ENCODE results near the gene UBXN2A.
A peak's percentile ranks its signal among the peaks of the same experiment; 100 is the strongest.

The UBXN2A gene

GRCh38 chr2:23954325-23955014, 14.2 kb downstream of the UBXN2A start:
- H3K4me3 ChIP-seq (ENCODE audit: low read depth, low read length) = no peak overlapping the region
- TF ChIP-seq CTCF (conservative IDR thresholded peaks at IDR 0.05; ENCODE audit: low read depth, low read length) = no peak

GRCh38 chr2:23967846-23968245, 27.6 kb downstream of the UBXN2A start:
- no peak for DNase-seq (ENCODE audit: low read depth)
- TF ChIP-seq CTCF (conservative IDR thresholded peaks at IDR 0.05; ENCODE audit: low read depth, low read length) = no peak

More at GRCh38 chr2:23954325-23955014, 14.2 kb downstream of the UBXN2A start:
- no peak for DNase-seq (ENCODE audit: low read depth)

GRCh38 chr2:23976883-23977282, 36.6 kb downstream of the UBXN2A start:
- TF ChIP-seq CTCF (conservative IDR thresholded peaks at IDR 0.05; ENCODE audit: low read depth, low read length) = no peak

More at GRCh38 chr2:23967846-23968245, 27.6 kb downstream of the UBXN2A start:
- no peak overlapping the region for H3K4me3 ChIP-seq (ENCODE audit: low read depth, low read length)

GRCh38 chr2:23988371-23988770, 48.1 kb downstream of the UBXN2A start:
- H3K4me3 ChIP-seq (ENCODE audit: low read depth, low read length) = no peak overlapping the region
- TF ChIP-seq CTCF (conservative IDR thresholded peaks at IDR 0.05; ENCODE audit: low read depth, low read length) = no peak
- DNase-seq (ENCODE audit: low read depth) = peak; percentile 23

More at GRCh38 chr2:23976883-23977282, 36.6 kb downstream of the UBXN2A start:
- no peak overlapping the region for H3K4me3 ChIP-seq (ENCODE audit: low read depth, low read length)
- DNase-seq (ENCODE audit: low read depth) = no peak

- H3K4me3 ChIP-seq (ENCODE audit: low read depth, low read length) = no peak overlapping the region
- no peak for TF ChIP-seq CTCF (conservative IDR thresholded peaks at IDR 0.05; ENCODE audit: low read depth, low read length)
- no peak for DNase-seq (ENCODE audit: low read depth)
These were observed 52.7 kb downstream of the UBXN2A start for GRCh38 chr2:23992931-23993330.

GRCh38 chr2:23993736-23994269, 53.5 kb downstream of the UBXN2A start:
- DNase-seq (ENCODE audit: low read depth) = no peak
- no peak overlapping the region for H3K4me3 ChIP-seq (ENCODE audit: low read depth, low read length)
- TF ChIP-seq CTCF (conservative IDR thresholded peaks at IDR 0.05; ENCODE audit: low read depth, low read length) = no peak

- no peak overlapping the region for H3K4me3 ChIP-seq (ENCODE audit: low read depth, low read length)
- no peak for TF ChIP-seq CTCF (conservative IDR thresholded peaks at IDR 0.05; ENCODE audit: low read depth, low read length)
These were observed 54.3 kb downstream of the UBXN2A start for GRCh38 chr2:23994567-23994966.

More at GRCh38 chr2:23994567-23994966, 54.3 kb downstream of the UBXN2A start:
- no peak for DNase-seq (ENCODE audit: low read depth)
